Measurements from ENCODE around the gene NBPF15.
"Not testable (repeated sequence)": the region's sequence is repeated elsewhere in the genome, so short reads cannot be mapped to it uniquely, and the experiment has no call there.

NBPF15 gene

GRCh38 chr1:144461136-144461759, at the start of gene NBPF15:
NBPF15 (minus strand) TSS chr1:144461669; CDS start chr1:144440003, 21,666 bp downstream.
- peak; percentile 70 for DNase-seq (ENCODE audit: low read depth)

- not testable (repeated sequence) for DNase-seq (ENCODE audit: low read depth)
Measured at GRCh38 chr1:144496429-144496828, 35.0 kb upstream of the NBPF15 start.

- not testable (repeated sequence) for DNase-seq (ENCODE audit: low read depth)
Measured at GRCh38 chr1:144494130-144494529, 32.7 kb upstream of the NBPF15 start.

GRCh38 chr1:144490394-144490793, 28.9 kb upstream of the NBPF15 start:
- peak; percentile 2 for DNase-seq (ENCODE audit: low read depth)

GRCh38 chr1:144487002-144487401, 25.5 kb upstream of the NBPF15 start:
- DNase-seq (ENCODE audit: low read depth) = not testable (repeated sequence)

GRCh38 chr1:144485048-144485993, 23.9 kb upstream of the NBPF15 start:
- DNase-seq (ENCODE audit: low read depth) = not testable (repeated sequence)

- DNase-seq (ENCODE audit: low read depth) = not testable (repeated sequence)
Measured at GRCh38 chr1:144473897-144474296, 12.4 kb upstream of the NBPF15 start.

GRCh38 chr1:144471434-144471833, 10.0 kb upstream of the NBPF15 start:
- not testable (repeated sequence) for DNase-seq (ENCODE audit: low read depth)

GRCh38 chr1:144461778-144462177, 309 bp upstream of the NBPF15 start:
- DNase-seq (ENCODE audit: low read depth) = not testable (repeated sequence)

- not testable (repeated sequence) for DNase-seq (ENCODE audit: low read depth)
Measured at GRCh38 chr1:144460686-144461085, 783 bp downstream of the NBPF15 start.

- DNase-seq (ENCODE audit: low read depth) = not testable (repeated sequence)
Measured at GRCh38 chr1:144442402-144442801, 19.1 kb downstream of the NBPF15 start.

- DNase-seq (ENCODE audit: low read depth) = not testable (repeated sequence)
Measured at GRCh38 chr1:144439737-144440136, 21.7 kb downstream of the NBPF15 start.

- DNase-seq (ENCODE audit: low read depth) = peak; percentile 55
Measured at GRCh38 chr1:144418891-144419694, 42.4 kb downstream of the NBPF15 start.

- not testable (repeated sequence) for DNase-seq (ENCODE audit: low read depth)
Measured at GRCh38 chr1:144413404-144414118, 47.9 kb downstream of the NBPF15 start.

GRCh38 chr1:144412491-144413403, 48.7 kb downstream of the NBPF15 start:
- peak; percentile 78 for DNase-seq (ENCODE audit: low read depth)

- DNase-seq (ENCODE audit: low read depth) = peak; percentile 73
Measured at GRCh38 chr1:144412068-144412471, 49.4 kb downstream of the NBPF15 start.

GRCh38 chr1:144402807-144403206, 58.7 kb downstream of the NBPF15 start:
- not testable (repeated sequence) for DNase-seq (ENCODE audit: low read depth)

GRCh38 chr1:144371651-144372050, 89.8 kb downstream of the NBPF15 start:
- DNase-seq (ENCODE audit: low read depth) = not testable (repeated sequence)
